Purkinje cell (primary cell): ENCODE results near the gene MYH4. TPM values are rescaled to one million over a fixed set of nuclear protein-coding genes. Genes with fewer than 3 reads are reported as not detected.

Experiments
- polyA plus RNA-seq: library from polyadenylated mRNA; unstranded; fragments of >200 nt; fragmentation: Nextera tagmentation; gene quantifications from 2 replicates; pipeline ENCODE4 v1.2.1, GENCODE V29; 2014

The MYH4 gene
- not detected in 2 replicates for polyA plus RNA-seq

DNA sequence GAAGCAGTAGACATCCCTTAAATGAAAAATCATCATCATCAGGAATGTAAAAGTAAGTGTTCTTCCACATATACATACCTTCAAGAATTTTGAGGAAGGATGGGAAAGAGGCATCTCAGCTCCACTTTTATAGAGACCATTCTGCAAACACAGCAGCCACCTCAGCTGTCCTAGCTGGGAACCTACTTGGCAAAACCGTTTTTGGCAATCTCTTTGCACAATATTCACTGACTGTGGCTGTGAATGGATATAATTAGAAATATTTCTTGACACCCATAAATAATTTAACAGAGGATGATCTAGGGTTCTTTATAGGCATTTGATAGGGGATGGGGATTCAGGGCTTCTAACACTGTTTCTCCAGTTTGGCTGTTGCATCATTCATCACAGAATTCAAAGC, at the start of gene MYH4:
MYH4 (minus strand) TSS at position 101 of the 400 bp plus-strand sequence. CDS start 2,814 bp downstream, outside the sequence.

GRCh38 chr17:10518271-10519037, 49.1 kb upstream of the MYH4 start, which contains the start of gene MYH1:
MYH1 (minus strand) TSS chr17:10518542; CDS start chr17:10516642, 1,900 bp downstream.

GRCh38 chr17:10421900-10422542, 47.3 kb downstream of the MYH4 start, which contains the start of gene MYH8:
MYH8 (minus strand) TSS chr17:10421950; CDS start chr17:10420227, 1,723 bp downstream.

Other genes with a start within 250 kb of the MYH4 start
- gene MYH13, start 96.6 kb downstream of the MYH4 start, polyA plus RNA-seq: not detected in 2 replicates
- gene MYH8, start 47.6 kb downstream of the MYH4 start, polyA plus RNA-seq: not detected in 2 replicates
- not detected in 2 replicates for gene MYH1, start 49.0 kb upstream of the MYH4 start, polyA plus RNA-seq
- not detected in 2 replicates for gene MYH2, start 80.1 kb upstream of the MYH4 start, polyA plus RNA-seq
- gene MYH3, start 187.8 kb upstream of the MYH4 start, polyA plus RNA-seq: not detected in 2 replicates
- gene SCO1, start 228.0 kb upstream of the MYH4 start, polyA plus RNA-seq: 25.3 and 26.8 TPM in 2 replicates
- 27.4 and 36.1 TPM in 2 replicates for gene ADPRM, start 228.0 kb upstream of the MYH4 start, polyA plus RNA-seq